HG03378 (cell line): ENCODE measurements around the gene ERLEC1.
"Not testable (repeated sequence)": the region's sequence is repeated elsewhere in the genome, so short reads cannot be mapped to it uniquely, and the experiment has no call there.

Experiments used
- ATAC-seq: cut with Tn5 transposase; IDR thresholded peaks from one replicate; pipeline ENCODE4 v1.9.1; 2021; ENCODE audit warnings: mild to moderate bottlenecking, moderate library complexity; ENCODE audit not compliant: unreplicated experiment

ERLEC1 gene, protein sequence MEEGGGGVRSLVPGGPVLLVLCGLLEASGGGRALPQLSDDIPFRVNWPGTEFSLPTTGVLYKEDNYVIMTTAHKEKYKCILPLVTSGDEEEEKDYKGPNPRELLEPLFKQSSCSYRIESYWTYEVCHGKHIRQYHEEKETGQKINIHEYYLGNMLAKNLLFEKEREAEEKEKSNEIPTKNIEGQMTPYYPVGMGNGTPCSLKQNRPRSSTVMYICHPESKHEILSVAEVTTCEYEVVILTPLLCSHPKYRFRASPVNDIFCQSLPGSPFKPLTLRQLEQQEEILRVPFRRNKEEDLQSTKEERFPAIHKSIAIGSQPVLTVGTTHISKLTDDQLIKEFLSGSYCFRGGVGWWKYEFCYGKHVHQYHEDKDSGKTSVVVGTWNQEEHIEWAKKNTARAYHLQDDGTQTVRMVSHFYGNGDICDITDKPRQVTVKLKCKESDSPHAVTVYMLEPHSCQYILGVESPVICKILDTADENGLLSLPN

DNA sequence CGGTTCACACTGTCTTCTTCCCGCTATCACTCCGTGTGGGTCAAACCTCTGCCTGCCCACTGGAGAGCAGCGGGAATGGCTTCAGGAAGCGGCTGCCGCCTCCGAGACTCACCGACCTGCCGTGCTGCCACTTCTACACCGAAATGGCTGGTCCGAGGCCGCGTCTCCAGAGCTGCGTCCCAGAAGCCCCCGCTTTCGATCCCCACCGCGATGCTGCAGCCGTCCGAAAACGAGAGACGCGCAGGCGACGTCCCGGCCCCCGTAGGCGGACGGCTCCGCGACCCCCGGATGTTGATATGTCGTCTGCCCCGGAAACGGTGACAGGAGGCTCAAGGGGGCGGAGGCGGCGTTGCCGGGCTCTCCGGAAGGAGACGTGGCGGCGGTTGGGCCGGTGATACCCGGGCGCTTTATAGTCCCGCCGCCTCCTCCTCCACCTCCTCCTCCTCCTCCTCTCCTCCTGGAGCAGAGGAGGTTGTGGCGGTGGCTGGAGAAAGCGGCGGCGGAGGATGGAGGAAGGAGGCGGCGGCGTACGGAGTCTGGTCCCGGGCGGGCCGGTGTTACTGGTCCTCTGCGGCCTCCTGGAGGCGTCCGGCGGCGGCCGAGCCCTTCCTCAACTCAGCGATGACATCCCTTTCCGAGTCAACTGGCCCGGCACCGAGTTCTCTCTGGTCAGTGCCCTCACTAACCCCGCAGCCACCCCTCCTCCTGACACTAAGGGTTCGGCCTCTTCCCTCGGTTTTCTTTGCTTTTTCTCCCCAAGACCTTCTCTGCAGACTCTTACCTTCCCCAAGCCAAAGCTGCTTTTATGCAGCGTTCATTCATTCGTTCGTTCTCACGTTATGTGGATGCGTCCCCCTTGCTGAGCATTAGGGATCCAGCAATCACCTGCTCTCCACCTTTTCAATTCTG lies at the start of gene ERLEC1, which contains the start of gene ASB3:
Gene ERLEC1, plus strand, starts transcription at position 340 of the 909 bp plus-strand sequence. Its CDS starts 167 bp downstream, at position 507.
Gene ASB3, minus strand, starts transcription at position 249 of the 909 bp plus-strand sequence. CDS start 21,381 bp downstream, outside the sequence.
- peak; percentile 91 for ATAC-seq

DNA sequence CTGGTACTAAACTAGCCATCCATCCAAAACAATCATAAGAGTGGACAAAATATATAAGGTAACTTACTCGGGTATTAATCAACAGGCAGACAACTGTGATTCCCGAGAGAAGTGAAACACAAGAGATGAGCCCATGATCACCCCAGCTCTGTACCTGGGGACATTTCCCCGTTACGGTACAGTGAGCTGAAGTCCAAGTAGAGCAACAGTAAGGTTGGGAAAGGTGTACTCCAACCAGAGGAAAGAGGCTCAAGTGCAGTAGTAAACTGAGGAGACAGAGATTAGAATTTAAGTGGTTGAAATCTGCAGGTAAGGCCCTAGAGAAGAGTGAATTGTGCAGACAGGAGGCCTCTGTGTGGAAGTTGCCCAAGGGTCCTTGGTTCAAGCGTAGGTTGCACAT lies 49.8 kb upstream of the ERLEC1 start:
- no peak for ATAC-seq

DNA sequence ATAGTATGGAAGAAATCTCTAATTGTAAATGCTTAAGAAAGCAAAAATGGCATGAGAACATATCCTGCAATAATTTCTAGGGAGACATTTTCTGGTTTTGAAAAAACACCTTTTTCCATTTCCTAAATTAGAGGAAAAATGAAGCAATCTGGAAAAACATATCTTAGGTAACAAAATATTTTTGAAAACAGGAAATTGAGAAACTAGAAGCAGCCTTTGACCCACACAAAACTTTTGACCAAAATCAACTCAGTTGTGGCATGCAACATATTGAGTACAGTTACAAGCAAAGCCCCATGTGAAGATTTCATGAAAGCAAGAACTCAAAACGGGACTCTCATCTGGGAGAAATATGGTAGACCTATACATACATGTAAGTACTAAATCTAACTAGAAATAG lies 47.8 kb upstream of the ERLEC1 start:
- no peak for ATAC-seq

DNA sequence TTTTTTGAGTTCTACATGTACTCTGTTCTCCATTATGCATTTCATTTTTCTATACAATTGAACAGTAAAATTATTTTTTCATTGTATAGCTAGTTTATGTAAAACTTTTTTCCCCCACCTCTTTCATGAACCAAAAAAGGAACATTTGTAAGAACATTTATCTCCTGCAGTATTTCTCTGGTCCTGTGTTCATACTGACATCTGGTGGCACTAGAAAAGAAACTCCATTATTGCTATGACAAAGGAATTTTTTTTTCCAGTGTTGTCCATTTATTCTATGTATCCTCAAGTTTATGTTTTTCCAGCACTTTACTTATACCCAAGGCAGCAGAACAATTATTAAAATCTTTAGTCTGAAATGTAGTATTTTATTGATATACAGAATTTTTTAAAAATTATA lies 46.7 kb upstream of the ERLEC1 start:
- ATAC-seq: no peak

DNA sequence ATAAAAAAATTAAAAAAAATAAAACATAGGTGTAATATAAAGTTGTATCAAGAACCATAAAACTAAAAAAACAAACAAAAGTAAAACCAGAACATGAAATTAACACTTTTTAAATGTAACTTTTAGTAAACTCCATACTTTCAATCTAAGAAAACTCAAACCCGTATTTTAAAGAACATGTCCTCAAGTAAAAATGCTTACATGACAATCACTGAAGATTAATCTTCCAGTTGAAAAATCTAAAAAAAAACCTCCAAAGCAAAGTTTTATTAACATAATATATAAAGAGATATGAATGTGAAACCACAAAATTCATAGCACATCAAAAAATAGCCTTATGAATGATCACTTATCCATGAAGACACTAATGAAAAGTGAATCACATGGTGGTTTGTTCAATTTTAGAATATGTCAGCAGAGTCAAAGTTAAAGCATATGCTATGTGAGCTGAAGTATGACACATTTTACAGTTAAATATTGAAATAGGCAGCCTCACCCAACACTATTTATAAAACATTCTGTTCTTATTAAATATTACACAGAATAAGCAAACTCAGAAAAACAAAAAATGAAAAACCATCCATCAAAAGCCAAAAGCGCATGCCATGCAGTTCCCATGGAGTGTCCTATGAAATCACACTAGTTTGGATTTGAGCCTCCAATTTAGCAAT lies 42.3 kb upstream of the ERLEC1 start:
- ATAC-seq: no peak

DNA sequence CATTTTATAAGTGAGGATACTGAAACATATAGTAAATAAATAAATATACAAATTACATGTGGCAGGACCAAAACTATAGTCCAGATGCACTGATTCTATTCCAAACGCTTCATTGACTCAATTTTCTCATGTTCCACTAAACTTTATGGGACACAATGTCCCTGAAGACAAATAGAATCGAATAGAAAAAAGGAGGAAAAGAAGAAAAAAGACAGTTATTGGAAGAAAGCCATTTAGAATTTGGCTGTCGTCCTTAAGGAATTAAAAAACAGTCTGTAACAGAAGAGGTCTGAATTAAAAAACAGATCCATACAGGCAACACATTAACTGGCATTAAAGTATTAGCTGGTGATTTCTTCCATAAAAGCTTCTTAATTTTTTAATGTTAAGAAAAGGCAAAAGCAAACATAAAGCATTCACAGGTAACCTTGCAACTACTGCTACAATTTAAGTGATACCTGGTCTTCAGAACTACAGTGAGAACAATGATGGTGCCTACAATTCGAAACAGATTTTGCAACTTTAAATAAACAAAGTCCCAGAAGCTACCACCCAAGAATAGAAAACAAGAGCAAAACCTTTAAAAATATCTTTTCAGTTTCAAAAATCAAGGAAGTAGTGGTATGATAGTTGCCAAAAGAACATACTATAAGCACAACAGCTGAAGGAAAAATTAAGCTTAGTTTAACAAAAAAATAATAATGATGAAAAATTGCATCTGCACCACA lies 36.6 kb upstream of the ERLEC1 start:
- ATAC-seq: no peak

DNA sequence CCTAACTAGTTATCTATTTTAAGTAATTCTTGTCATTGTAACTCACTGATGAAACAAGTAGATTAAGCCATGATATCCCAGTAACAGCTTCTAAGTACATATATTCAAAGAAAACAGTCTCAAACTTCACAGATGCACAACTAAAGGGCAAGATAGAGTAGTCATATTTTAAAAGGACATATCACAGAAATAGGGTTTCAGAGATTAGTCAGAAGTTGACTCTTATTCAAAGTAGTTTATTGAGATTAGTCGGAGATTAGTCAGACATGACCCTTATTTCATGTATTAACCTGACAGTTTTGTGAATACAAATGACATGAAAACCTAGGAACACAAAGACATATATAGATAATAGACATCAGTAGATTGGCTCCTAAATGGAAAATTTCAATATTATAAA lies 35.1 kb upstream of the ERLEC1 start:
- ATAC-seq: peak; percentile 97

DNA sequence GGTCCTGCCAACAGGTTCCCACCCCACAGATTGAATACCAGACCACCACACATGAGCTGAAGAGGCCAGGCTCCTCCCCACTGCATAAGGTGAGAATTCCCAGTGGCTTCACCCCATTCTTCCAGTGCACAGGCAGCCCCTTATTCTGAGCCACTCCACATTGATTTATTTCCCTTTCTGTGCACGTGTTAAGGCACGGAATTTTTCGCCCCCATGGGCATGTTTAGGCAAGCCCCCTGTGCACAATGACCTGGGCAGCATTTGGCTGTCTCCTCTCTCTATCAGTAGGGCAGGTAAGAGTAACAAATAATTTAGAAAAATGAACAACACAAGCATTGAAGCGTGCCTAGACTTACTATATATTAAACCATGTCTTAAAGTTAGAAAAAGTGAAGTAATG lies 34.5 kb upstream of the ERLEC1 start:
- ATAC-seq: no peak

DNA sequence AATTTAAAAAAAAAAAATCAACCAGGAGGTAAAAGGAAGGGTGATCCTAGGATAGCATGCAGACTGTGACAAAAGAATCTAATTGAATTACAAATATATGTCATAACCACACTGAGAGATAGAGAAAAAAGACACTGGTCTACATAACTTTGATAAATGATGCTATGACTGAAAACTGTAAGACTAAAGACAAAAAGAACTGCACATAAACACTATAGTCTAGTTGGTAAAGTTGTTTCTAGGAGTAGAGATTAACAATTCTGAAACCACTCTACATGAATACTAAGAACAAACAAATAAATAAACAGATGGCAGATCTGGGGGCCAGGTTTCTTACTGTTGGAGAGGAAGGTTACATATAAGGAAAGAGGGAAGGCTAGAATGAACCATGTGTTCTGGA lies 33.8 kb upstream of the ERLEC1 start:
- no peak for ATAC-seq

DNA sequence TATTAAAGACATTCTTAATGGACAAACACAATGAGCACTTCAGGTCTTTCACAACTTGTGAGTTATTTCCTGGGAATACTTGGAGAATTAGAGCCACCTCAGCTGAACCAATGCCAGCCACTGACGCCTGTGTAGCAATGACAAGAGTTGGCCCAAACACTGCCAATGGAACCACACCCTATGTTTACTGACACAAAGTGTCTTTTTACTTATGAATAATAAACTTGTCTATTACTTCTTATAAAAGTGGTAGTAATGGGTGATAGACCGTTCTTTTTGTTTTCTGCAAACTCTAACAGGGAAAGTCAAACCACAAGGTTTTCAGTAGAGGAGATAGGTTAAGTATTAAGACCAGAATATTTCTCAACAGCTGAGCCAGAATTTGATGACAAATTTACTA lies 31.7 kb upstream of the ERLEC1 start:
- no peak for ATAC-seq

DNA sequence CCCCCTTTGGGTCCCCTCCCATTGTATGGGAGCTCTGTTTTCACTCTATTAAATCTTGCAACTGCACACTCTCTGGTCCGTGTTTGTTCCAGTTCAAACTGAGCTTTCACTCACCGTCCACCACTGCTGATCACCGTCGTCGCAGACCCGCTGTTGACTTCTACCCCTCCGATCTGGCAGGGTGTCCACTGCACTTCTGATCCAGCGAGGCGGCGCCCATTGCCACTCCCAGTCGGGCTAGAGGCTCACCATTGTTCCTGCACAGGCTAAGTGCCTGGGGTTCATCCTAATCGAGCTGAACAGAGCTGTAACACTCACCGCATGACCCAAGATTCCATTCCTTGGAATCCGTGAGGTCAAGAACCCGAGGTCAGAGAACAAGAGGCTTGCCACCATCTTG lies 30.2 kb upstream of the ERLEC1 start:
- ATAC-seq: no peak

DNA sequence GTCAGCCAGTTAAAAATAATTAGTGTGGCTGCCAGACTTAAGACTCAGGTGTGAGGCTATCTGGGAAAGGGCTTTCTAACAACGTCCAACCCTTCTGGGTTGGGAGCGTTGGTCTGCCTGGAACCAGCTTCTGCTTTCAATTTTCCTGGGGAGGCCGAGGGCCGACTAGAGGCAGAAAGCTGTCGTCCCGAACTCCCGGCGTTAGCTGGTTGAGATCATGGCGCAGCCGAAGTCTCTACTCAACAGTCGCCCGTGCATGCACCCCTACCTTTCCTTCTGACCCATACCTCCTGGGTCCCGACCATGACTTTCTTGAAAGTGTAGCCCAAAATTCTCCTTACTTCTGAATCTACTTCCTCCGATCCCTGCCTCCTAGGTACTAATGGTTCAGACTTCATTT lies 29.6 kb upstream of the ERLEC1 start:
- not testable (repeated sequence) for ATAC-seq

DNA sequence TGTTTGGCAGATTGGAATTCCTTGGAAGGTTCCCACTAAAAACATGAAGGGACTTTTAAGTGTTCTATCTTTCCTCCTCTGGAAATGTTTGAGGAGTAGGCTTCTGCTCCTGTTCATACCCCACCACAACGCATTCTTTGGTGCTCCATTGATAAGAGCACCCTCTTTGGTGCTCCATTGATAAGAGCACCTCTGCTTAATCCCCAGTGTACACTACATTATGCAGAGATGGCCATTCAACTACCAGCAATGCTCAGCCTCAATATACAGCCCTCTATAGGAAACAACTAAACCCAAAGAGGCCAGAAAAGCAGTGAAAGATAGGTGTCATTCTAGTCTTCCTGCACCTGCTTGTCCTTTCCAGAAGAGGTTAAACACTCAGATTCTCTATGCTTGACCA lies 21.1 kb upstream of the ERLEC1 start:
- ATAC-seq: no peak

DNA sequence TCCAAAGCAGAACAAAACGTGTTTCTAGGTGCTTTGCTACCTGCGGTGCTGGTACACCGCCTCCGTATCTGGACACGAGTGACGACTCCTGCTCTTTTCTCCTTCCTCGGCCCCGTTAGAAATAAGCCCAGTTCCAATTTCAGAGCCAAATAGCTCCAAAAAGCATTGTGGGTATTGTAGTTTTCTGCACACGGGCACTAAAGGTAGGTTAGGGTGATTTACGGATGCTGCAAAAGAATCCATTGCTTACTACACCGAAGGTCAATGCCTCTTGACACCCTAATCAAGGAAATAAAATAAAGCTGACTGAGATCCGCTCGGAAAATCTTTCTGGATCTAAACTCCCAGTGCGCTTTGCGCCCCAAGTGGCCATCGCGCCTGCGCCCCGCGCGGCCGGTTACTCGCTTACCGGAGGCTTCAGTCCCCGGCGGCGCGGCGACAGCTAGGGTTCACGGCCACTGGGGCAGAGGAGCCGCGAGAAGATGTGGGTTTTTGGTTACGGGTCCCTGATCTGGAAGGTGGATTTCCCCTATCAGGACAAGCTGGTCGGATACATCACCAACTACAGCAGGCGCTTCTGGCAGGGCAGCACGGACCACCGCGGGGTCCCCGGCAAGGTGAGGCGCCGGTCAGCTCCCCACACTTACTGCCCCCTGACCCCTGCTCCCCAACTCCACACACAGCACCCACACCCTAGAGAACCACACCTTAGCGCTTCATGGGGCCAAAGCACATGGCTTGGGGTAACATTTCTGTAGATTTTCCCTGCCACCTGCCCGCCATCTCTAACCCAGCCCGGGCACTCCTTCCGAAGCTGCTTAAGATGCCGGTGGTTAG lies 19.2 kb upstream of the ERLEC1 start, which contains the start of gene CHAC2:
Gene CHAC2, plus strand, starts transcription at position 400 of the 837 bp plus-strand sequence. Its CDS starts 83 bp downstream, at position 483.
- ATAC-seq: peak; percentile 90

DNA sequence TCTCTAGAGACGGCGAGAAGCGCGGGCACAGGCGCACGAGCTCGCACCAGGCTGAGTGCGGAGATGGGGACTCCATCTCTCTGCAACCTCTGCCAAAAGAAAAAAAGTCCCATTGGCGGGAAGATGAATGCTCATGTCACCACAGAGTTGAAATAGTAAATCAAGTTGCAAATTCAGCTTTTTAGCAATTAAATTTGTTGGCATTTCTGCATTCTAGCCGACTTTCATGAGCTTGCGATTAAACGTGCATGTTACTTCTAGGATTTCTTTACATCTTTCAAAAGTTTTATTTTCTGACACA lies 18.7 kb upstream of the ERLEC1 start:
- ATAC-seq: peak; percentile 31

DNA sequence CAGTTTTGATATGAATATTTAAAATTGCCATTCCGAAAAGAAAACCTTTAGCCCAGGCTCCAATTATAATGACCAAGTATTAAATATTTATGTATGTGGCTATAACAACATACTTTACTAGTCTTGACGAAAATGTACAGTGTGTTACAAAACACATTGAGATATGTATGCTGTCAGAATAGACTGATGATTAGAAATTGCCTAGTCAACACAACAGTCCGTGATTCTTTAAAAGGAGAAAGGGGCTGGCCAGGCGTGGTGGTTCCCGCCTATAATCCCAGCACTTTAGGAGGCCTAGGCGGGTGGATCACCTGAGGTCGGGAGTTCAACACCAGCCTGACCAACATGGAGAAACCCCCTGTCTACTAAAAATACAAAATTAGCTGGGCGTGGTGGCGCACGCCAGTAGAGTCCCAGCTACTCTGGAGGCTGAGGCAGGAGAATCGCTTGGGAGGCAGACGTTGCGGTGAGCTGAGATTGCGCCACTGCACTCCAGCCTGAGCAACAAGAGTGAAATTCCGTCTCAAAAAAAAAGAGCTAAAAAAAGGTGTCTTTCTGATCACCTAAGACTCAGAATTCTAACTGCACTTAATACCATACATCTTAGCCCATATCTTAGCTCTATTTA lies 17.4 kb upstream of the ERLEC1 start:
- no peak for ATAC-seq

DNA sequence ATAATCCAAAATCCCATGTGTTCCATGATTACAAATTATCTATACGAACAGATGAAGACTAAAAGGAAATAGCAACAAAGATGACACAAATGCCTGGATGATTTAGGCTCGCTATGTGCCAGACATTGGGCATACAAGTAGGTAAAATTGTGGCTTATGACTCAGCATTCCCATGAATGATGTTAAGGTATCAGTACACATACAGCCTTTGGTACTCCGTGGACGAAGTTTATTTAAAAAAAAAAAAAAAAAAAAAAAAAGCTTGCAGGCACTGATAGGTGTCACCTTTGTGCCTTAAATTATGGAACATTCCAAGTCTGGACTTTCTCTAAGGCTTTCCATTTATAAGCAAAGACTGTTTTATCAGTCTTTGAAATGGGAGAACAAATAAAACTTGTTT lies 16.6 kb upstream of the ERLEC1 start:
- no peak for ATAC-seq

DNA sequence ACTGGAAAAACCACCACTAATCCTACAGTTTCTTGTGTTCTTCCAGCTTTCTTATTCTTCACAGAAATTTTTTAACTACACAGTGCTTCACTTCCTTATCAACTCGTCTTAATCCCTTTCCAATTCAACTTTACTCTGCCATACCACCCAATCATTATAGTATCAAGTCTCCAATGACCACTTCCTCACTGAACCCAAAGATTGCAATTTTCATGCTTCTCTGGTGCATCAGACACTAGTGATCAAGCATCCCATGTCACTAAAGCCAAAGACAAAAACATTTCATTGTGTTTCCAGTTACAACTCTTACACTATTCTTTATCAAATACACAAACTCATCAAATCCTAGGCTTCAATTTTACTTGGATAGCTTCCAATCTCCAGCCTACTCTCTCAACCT lies 9.7 kb upstream of the ERLEC1 start:
- no peak for ATAC-seq

DNA sequence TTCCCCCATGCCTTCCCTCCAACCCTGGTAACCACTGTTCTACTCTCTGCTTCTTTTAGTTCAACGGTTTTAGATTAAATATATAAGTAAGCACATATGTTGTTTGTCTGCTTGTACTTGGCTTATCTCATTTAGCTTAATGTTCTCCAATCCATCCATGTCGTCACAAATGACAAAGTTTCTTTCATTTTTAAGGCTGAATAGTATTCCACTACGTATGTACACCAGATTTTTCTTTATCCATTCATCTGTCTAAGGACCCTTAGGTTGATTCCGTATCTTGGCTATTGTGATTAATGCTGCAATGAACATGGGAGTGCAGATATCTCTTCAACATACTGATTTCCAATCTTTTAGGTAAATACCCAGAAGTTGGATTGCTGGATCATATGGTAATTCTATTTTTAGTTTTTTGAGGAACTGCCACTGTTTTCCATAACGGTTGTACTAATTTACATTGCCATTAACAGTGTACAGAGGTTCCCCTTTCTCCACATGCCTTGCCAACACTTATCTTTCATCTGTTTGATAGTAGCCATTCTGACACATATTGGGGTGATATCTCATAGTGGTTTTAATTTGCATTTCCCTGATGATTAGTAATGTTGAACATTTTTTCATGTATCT lies 8.2 kb upstream of the ERLEC1 start:
- no peak for ATAC-seq
